Mesodermal cell (in vitro differentiated cells): ENCODE results near the gene MTG2.

ENCODE experiments used
- H3K27ac ChIP-seq: 2 replicates; pipeline ENCODE4 v1.7.0; 2013; ENCODE audit warnings: mild to moderate bottlenecking, low read depth, low read length, moderate library complexity; ENCODE audit not compliant: severe bottlenecking
- H3K36me3 ChIP-seq: 2 replicates; pipeline ENCODE4 v1.7.1; 2013; ENCODE audit warnings: mild to moderate bottlenecking, low read length, moderate library complexity; ENCODE audit not compliant: control insufficient read depth, insufficient read depth
- H3K4me1 ChIP-seq: one replicate; pipeline ENCODE4 v1.7.1; 2013; ENCODE audit warnings: mild to moderate bottlenecking, low read length; ENCODE audit not compliant: insufficient read depth, control insufficient read depth, poor library complexity, severe bottlenecking
- H3K4me3 ChIP-seq: 2 replicates; pipeline ENCODE4 v1.7.0; 2013; ENCODE audit warnings: low read length, control low read depth, mild to moderate bottlenecking; ENCODE audit not compliant: insufficient read depth, poor library complexity, severe bottlenecking; ENCODE audit errors: extremely low read depth
- H3K9me3 ChIP-seq: 2 replicates; pipeline ENCODE4 v1.7.1; 2013; ENCODE audit warnings: mild to moderate bottlenecking, low read length, moderate library complexity; ENCODE audit not compliant: control insufficient read depth
- WGBS, 2 experiments: methylation state at CpG; one replicate each; pipeline ENCODE4 v1.1.5; 2013; ENCODE audit warnings: missing lambda C conversion rate in 2 of 2; ENCODE audit not compliant: insufficient coverage in 2 of 2; 5-methylcytosine and 5-hydroxymethylcytosine counted together

The MTG2 gene

GRCh38 chr20:62223571-62223970 is 40.7 kb downstream of the MTG2 start:
- Histone ChIP-seq H3K36me3 (no peaks in the 10 kb centered on the region), H3K4me3 (no peak overlapping the region), H3K4me1 (peaks cover 9% of the 10 kb centered on the region), H3K27ac (no peak overlapping the region), H3K9me3 (no peaks in the 10 kb centered on the region)
- 87 to 91% methylated on average over 9 of the region's 9 CpGs for WGBS, 2 experiments

GRCh38 chr20:62224113-62224855 is 41.5 kb downstream of the MTG2 start:
- WGBS, 2 experiments: 65 to 67% methylated on average over 10 to 15 of the region's 21 CpGs

GRCh38 chr20:62225026-62225425 is 42.2 kb downstream of the MTG2 start:
- whole genome bisulfite sequencing, 2 experiments: 87 to 91% methylated on average over 8 to 12 of the region's 13 CpGs

More at GRCh38 chr20:62224113-62224855, 41.5 kb downstream of the MTG2 start:
- Histone ChIP-seq H3K27ac (no peak overlapping the region), H3K4me1 (peaks cover 5% of the 10 kb centered on the region), H3K36me3 (no peaks in the 10 kb centered on the region), H3K9me3 (no peaks in the 10 kb centered on the region), H3K4me3 (no peak overlapping the region)

GRCh38 chr20:62225820-62226635 is 43.2 kb downstream of the MTG2 start:
- 79 to 85% methylated on average over 15 of the region's 17 CpGs for WGBS, 2 experiments
- peaks cover 3% of the 10 kb centered on the region for H3K4me1 ChIP-seq

More at GRCh38 chr20:62225026-62225425, 42.2 kb downstream of the MTG2 start:
- Histone ChIP-seq H3K27ac (no peak overlapping the region), H3K4me1 (peaks cover 3% of the 10 kb centered on the region), H3K36me3 (no peaks in the 10 kb centered on the region), H3K4me3 (no peak overlapping the region), H3K9me3 (peaks cover 4% of the 10 kb centered on the region)

GRCh38 chr20:62226707-62227590 is 44.1 kb downstream of the MTG2 start:
- no peaks in the 10 kb centered on the region for H3K4me1 ChIP-seq
- no peak overlapping the region for H3K27ac ChIP-seq
- H3K4me3 ChIP-seq: no peak overlapping the region
- H3K36me3 ChIP-seq: no peaks in the 10 kb centered on the region
- 80 to 86% methylated on average over 23 to 24 of the region's 24 CpGs for WGBS, 2 experiments
- peaks cover 4% of the 10 kb centered on the region for H3K9me3 ChIP-seq

More at GRCh38 chr20:62225820-62226635, 43.2 kb downstream of the MTG2 start:
- Histone ChIP-seq H3K36me3 (no peaks in the 10 kb centered on the region), H3K4me3 (no peak overlapping the region), H3K27ac (no peak overlapping the region), H3K9me3 (peaks cover 4% of the 10 kb centered on the region)

- Histone ChIP-seq H3K4me1 (no peaks in the 10 kb centered on the region), H3K27ac (no peak overlapping the region), H3K9me3 (peaks cover 4% of the 10 kb centered on the region), H3K4me3 (no peak overlapping the region), H3K36me3 (no peaks in the 10 kb centered on the region)
- 69 to 79% methylated on average over 4 to 5 of the region's 10 CpGs for WGBS, 2 experiments
These were observed 44.8 kb downstream of the MTG2 start for GRCh38 chr20:62227591-62227976.

- Histone ChIP-seq H3K4me1 (no peaks in the 10 kb centered on the region), H3K4me3 (no peak overlapping the region), H3K36me3 (no peaks in the 10 kb centered on the region), H3K9me3 (peaks cover 4% of the 10 kb centered on the region), H3K27ac (no peak overlapping the region)
- 61 to 73% methylated on average over 30 to 34 of the region's 37 CpGs for WGBS, 2 experiments
These were observed 45.4 kb downstream of the MTG2 start for GRCh38 chr20:62227977-62228958.

- WGBS, 2 experiments: 78 to 83% methylated on average over 7 of the region's 7 CpGs
- peaks cover 4% of the 10 kb centered on the region for H3K9me3 ChIP-seq
These were observed 46.2 kb downstream of the MTG2 start for GRCh38 chr20:62228982-62229545.

GRCh38 chr20:62229667-62230066 is 46.8 kb downstream of the MTG2 start:
- Histone ChIP-seq H3K27ac (no peak overlapping the region), H3K4me3 (no peak overlapping the region), H3K9me3 (peaks cover 4% of the 10 kb centered on the region), H3K36me3 (no peaks in the 10 kb centered on the region), H3K4me1 (no peaks in the 10 kb centered on the region)
- 72 to 80% methylated on average over 4 of the region's 4 CpGs for WGBS, 2 experiments

More at GRCh38 chr20:62228982-62229545, 46.2 kb downstream of the MTG2 start:
- Histone ChIP-seq H3K4me1 (no peaks in the 10 kb centered on the region), H3K4me3 (no peak overlapping the region), H3K27ac (no peak overlapping the region), H3K36me3 (no peaks in the 10 kb centered on the region)
